GM19351 (cell line): Measurements from ENCODE around the gene NOL12.
"Not testable (repeated sequence)": the region's sequence is repeated elsewhere in the genome, so short reads cannot be mapped to it uniquely, and the experiment has no call there.

Experiments
- ATAC-seq: cut with Tn5 transposase; IDR thresholded peaks from one replicate; pipeline ENCODE4 v1.9.1; 2021; ENCODE audit warnings: mild to moderate bottlenecking, moderate library complexity; ENCODE audit not compliant: unreplicated experiment

Gene NOL12

DNA sequence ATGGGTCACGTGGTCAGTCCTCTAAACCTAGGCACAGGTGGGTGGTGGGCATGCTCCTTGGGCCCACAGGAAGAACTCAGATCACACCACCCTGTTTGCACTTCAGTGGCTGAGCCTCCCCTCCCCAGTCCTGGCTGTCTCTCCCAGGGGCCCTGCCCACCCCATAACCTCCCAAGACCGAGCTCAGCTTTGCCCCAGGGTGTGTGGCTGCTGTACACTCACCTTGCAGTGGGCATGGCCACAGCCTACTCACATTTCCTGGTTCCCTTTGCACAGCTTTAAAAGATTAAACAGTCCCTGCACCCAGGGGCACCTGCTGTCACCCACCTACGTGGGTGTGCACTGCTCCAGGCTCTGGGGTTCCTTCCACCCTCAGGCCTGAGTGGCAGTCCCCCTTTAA, 24.5 kb downstream of the NOL12 start:
- ATAC-seq, result no peak

DNA sequence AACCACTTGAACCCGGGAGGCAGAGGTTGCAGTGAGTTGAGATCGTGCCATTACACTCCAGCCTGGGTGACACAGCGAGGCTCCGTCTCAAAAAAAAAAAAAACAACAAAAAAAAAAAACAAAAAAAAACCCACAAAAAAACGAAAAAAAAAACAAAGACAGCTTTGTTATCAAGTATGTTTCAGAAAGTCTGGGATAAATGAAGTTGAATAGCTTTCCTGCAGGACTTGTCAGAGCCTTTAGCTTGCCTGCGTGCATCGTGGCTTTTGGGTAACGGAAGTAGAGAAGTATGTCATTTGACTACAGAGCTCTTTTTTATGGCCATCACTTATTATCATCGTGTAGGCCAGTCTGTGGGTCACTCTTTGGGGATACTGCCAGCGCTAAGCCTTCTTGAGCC, 25.3 kb downstream of the NOL12 start:
- no peak for ATAC-seq

DNA sequence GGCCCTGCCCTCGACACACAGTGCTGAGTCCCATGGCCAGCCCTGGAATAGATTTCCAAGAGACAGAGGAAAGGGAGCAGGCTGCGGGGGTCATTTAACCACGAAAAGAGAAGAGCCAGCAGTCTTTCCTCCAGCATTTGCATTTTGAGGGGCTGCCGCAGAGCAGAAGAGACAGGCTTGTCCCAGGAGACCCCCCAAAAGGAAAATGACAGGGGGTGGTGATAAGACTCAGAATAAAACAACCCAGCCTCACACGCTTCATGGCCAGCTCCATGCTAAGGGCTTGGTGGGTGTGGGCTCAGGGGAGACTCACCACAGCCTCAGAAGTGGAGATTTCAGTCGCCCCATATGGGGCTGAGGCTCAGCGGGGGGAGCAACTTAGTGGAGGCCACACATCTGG, 27.6 kb downstream of the NOL12 start:
- ATAC-seq, result no peak

DNA sequence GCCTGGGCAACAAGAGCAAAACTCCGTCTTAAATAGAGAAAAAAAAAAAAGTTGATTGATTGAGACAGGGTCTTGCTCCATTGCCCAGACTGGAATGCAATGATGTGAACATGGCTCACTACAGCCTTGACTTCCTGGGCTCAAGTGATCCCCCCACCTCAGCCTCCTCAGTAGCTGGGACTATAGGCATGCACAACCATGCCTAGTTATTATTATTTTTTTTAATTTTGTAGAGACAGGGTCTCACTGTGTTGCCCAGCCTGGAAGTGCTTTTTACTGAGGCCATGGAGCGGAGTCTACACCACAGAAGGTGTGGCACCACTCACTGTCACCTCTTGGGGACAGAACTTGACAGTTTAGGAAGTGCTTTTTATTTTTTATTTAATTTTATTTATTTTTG, 28.5 kb downstream of the NOL12 start:
- no peak for ATAC-seq

DNA sequence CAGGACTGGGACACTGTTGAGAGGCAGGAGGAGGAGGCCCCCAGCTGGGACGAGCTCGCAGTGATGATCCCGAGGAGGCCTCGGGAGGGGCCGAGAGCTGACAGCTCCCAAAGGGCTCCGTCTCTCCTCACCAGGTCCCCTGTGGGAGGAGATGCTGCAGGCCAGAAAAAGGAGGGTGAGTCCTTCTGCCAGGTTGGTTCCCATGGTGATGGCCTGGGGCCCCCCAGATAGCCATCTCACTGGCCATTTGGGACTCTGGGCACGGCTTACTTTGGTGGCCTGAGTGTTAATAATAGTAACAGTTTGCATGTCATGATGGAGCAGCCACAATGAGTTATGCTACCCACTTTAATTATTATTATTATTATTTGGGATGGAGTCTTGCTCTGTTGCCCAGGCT, 29.6 kb downstream of the NOL12 start:
- no peak for ATAC-seq

DNA sequence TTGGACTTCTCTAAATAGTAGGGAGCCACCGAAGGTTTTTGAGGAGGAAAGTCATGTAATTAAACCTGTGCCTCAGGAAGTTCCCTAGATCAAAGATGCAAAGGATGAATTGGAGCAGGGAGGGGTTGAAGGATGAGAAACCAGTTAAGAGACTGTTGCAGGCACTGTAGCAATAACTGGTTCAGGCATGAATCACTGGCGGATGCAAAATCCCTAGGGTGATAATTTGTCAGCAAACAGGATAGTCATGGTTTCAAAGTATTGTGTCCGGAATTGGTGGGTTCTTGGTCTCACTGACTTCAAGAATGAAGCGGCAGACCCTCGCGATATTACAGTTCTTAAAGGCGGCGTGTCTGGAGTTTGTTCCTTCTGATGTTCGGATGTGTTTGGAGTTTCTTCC, 30.6 kb downstream of the NOL12 start:
- no peak for ATAC-seq

DNA sequence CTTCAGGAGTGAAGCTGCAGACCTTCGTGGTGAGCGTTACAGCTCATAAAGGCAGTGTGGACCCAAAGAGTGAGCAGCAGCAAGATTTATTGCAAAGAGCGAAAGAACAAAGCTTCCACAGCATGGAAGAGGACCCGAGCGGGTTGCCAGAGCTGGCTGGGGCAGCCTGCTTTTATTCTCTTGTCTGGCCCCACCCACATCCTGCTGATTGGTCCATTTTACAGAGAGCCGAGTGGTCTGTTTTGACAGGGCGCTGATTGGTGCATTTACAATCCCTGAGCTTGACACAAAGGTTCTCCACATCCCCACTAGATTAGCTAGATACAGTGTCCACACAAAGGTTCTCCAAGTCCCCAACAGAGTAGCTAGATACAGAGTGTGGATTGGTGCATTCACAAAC, 31.1 kb downstream of the NOL12 start:
- ATAC-seq, result not testable (repeated sequence)

DNA sequence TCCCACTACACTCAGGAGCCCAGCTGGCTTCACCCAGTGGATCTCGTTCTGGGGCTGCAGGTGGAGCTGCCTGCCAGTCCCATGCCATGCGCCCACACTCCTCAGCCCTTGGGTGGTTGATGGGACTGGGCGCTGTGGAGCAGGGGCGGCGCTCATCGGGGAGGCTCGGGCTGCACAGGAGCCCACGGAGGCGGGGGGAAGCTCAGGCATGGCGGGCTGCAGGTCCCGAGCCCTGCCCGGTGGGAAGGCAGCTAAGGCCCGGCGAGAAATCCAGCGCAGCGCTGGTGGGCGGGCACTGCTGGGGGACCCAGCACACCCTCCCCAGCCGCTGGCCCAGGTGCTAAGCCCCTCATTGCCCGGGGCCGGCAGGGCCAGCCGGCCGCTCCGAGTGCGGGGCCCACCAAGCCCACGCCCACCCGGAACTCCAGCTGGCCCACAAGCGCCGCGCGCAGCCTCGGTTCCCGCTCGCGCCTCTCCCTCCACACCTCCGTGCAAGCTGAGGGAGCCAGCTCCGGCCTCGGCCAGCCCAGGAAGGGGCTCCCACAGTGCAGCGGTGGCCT, 31.7 kb downstream of the NOL12 start:
- not testable (repeated sequence) for ATAC-seq

DNA sequence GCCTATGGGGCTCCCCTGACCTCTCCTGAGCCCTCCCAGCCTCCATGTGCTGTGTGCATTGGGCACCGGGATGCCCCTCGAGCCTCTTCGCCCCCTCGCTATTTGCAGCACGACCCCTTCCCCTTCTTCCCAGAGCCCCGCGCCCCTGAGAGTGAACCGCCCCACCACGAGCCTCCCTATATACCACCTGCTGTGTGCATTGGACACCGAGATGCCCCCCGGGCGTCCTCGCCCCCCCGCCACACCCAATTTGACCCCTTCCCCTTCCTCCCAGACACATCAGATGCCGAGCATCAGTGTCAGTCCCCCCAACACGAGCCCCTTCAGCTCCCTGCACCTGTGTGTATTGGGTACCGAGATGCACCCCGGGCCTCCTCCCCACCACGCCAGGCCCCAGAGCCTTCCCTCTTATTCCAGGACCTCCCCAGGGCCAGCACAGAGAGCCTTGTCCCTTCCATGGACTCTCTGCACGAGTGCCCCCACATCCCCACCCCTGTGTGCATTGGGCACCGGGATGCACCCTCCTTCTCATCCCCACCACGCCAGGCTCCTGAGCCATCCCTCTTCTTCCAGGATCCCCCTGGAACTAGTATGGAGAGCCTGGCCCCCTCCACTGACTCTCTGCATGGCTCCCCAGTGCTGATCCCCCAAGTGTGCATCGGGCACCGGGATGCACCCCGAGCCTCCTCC, 39.6 kb downstream of the NOL12 start:
- no peak for ATAC-seq

DNA sequence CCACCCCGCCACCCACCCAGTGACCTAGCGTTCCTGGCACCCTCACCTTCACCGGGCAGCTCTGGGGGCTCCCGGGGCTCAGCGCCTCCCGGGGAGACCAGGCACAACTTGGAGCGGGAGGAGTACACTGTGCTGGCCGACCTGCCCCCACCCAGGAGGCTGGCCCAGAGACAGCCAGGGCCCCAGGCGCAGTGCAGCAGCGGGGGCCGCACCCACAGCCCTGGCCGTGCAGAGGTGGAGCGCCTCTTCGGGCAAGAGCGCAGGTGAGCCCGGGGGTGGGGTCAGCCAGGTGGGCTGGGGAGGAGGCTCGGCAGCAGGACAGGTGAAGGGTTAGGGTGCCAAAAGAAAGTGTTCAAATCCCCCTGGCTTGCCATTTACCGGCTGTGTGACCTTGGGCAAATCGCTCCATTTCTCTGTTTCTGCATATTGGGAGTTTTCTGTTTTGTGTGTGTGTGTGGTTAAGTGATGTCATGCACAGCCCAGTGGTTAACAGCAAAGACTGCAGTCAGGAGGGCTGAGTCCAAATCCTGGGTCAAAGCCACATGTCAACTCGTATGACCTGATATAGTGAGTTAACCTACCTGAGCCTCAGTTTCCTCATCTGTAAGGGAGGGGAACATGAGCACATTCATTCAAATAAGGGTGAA, 40.2 kb downstream of the NOL12 start:
- ATAC-seq, result no peak

DNA sequence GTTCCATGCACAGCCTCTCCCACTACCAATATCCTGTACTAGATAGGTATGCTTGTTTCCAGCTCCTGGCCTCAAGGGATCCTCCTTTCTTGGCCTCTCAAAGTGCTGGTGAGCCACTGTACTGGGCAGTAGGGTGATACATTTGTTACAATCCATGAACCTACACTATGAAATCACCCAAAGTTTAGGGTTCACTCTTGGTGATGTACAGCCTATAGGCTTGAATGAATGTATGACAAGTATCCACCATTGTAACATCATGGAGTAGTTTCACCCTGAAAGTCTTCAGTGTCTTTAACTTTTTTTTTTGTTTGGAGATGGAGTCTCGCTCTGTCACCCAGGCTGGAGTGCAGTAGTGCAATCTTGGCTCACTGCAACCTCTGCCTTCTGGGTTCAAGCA, 42.5 kb downstream of the NOL12 start:
- no peak for ATAC-seq

DNA sequence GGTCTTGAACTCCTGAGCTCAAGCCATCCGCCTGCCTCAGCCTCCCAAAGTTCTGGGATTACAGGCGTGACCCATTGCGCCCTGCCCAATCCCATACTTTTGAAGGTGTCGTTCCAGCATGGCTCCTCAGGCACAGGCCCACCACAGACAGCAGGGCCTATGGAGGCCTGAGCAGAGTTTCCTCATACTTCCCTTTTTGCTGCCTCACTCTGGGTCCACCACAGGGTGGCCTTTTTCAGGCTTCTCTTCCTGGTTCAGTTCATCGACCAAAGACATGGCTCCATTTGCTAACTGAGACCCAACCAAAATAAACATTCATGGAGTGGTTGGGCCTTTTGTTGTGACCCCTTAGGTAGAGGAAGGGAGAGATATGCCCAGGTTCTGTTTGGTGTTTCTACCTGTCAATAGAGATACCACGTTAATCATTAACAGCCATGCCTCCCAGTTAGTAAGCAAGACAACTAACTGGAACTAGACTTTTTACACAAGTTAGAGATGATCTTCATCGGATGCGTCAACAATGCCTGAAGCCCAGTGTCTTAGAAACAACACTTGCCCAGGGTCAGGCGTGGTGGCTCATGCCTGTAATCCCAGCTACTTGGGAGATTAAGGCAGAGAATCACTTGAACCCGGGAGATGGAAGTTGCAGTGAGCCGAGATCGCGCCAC, 45.8 kb downstream of the NOL12 start:
- no peak for ATAC-seq

DNA sequence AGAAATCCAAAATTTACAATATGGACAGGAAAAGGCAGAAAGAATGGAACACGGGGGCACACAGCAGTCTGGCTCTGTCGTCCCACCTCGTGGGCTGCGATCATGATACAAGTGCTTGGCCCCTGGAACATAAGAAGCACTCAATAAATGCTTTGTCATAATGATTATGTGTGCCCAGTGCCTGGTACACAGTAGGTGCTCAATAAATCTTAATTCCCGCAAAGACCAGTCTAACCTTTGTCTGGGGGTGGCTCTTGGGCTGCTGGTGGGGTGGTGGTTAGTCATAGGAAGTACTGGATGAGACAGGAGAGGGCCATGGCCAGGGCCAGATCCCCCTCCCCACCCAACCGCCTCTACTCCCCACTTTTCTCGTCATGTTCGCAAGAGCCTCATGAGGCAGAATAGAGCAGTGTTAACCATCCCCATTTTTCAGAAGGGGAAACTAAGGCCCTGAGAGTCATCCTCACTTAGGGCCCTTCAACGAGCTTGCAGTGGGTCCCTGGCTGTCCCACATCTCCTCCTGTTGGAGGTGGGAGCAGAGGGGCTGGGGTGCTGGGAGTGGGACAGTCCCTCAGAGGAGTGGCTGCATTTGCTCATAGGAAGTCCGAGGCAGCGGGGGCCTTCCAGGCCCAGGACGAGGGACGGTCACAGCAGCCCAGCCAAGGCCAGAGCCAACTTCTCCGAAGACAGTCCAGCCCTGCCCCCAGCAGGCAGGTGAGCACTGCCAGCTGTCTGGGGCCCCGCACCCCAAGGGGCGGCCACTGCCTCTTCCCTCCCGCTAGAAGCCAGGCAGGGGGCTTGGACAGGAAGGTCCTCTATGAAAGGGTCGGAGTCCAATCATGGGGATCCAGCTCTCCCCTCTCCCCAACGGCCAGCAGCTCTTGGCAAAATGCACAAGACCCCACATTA, 46.8 kb downstream of the NOL12 start:
- ATAC-seq, result no peak

DNA sequence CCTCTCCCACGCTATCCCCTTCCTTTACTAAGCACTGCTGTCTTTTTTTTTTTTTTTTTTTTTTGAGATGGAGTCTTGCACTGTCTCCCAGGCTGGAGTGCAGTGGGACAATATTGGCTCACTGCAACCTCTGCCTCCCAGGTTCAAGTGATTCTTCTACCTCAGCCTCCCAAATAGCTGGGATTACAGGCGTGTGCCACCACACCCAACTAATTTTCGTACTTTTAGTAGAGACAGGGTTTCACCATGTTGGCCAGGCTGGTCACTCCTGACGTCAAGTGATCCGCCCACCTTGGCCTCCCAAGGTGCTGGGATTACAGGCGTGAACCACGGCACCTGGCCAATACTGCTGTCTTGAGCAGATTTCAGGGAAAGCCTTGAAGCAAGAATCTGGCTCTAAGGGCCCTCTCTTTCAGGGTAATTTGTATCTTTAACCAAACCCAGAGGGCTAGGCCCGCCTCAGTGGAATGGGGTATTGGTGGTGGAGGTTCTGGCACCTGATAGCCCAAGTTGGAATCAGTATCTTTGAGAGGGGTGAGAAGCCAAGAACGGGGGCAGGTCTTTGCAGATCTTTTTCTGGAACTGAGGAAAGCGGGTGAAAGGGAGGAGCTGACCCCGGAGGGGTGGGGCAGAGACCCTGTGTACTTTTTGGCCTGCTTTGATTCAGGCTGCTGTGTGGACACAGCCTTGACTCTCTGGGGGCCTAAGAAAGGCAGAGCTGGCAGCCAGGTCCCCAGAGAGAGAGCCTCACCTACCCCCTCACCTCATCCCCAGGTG, 47.7 kb downstream of the NOL12 start:
- no peak for ATAC-seq

DNA sequence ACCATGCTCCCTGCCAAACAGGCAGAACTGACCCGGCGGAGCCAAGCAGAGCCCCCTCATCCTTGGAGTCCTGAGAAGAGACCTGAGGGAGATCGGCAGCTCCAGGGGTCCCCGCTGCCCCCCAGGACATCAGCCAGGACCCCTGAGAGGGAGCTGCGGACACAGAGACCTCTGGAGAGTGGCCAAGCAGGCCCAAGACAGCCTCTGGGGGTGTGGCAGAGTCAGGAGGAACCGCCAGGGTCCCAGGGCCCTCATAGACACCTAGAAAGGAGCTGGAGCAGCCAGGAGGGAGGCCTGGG, 48.2 kb downstream of the NOL12 start:
- ATAC-seq, result no peak

DNA sequence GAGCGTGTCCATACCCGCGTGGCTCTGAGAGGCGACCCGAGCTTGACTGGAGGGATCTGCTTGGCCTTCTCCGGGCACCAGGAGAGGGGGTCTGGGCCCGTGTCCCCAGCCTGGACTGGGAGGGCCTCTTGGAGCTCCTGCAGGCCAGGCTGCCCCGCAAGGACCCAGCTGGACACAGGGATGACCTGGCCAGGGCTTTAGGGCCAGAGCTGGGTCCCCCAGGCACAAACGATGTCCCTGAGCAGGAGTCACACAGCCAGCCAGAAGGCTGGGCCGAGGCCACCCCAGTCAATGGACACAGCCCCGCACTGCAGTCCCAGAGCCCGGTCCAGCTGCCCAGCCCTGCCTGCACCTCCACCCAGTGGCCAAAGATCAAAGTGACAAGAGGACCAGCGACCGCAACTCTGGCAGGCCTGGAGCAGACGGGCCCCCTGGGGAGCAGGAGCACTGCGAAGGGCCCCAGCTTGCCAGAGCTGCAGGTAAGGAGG, 48.9 kb downstream of the NOL12 start:
- ATAC-seq, result no peak

DNA sequence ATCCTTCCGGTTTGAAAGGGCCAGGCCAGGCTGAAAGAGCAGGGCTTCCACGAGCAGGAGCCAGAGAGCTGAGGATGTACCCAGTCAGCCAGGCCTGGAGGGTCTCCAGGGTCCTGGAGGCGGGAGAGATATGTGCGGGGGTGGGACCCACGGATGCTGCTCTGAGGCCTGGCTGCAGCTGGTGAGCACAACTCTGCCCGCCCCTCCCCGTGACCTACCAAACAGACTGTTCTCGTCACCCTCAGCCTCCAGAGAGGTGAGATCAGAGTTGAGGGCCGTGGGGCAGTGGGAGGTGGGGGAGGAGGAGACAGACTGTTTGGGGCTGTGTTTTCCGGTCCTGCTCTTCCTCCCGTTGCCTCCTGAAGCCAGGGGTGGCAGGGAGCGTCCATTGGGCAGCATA, 52.9 kb downstream of the NOL12 start:
- no peak for ATAC-seq

DNA sequence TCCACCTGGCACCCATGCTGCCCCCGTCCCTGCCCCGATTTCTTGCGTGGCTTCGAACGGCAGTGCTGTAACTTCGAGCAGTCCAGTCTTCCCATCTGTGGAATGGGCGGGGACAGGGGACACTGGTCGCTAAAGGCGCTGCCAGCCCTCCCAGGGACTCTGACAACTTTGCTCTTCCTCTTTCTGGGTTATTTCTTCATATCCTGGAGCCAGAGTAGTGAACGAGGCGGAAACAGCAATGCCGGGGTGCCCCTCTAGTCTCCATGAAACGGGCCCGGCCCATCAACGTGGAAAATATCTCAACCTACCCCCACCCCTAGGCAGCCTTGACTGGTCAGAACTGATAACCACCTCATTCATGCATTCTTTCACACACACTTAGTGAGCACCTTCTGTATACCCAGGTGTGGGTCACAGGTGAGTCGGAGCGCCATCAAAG, 53.5 kb downstream of the NOL12 start:
- no peak for ATAC-seq

DNA sequence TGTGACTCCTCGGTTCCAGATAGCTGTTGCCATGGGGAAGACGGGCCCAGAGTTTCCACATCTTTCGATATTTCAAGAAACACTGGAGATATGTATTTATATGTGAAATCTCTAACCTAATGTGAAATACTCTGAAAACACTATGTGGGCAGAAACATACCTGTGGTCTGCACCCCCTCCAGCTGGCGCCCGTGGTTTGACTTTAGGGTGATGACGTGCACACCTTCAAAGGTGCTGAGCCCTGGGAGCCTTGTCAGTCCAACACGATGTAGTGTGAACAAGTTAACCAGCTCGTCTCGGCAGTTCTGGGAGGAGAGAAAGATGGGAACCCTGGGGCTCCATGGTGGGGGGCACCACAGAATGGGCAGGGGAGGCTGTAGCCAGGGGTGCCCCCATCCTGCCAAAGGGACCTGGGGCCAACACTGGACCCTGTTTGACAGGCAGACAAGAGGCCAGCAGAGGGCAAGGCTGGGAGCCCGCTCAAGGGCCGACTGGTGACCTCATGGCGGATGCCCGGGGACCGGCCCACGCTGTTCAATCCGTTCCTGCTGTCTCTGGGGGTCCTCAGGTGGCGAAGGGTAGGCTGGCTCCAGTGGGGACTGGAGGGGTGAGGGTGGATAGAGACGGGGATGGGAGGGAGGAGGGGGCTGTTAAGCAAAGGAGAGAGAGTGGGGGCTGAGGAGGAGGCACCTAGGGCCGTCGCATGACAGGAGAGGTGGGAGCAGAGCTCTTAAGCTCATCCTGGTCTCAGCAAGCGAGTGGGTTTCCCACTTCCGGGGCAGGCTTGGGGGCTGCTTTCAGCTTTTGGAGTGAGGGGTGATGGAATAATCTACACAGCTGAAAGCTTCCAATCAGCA, 54.5 kb downstream of the NOL12 start:
- no peak for ATAC-seq
